ENCODE data around the gene LIPG.

The LIPG gene

GRCh38 chr18:49591775-49592174 is 29.9 kb downstream of the LIPG start:
- H3K36me3 ChIP-seq (ENCODE audit: insufficient read depth, low read length): peaks cover 25% of the 10 kb centered on the region; the same call in 1 of the 2 replicates
- H3K27ac ChIP-seq (ENCODE audit: low read depth, low read length): no peak overlapping the region
- no peaks in the 10 kb centered on the region for H3K27me3 ChIP-seq (ENCODE audit: insufficient read depth, low read length)
- no peak overlapping the region for H3K9ac ChIP-seq (ENCODE audit: low read depth, low read length)
- no peaks in the 10 kb centered on the region for H3K9me3 ChIP-seq (ENCODE audit: insufficient read depth, low read depth, low read length)
- H3K4me3 ChIP-seq (ENCODE audit: low read length): no peak overlapping the region
- peaks cover 2% of the 10 kb centered on the region; the same call in 1 of the 2 replicates for H3K4me1 ChIP-seq (ENCODE audit: insufficient read depth, low read length)
- 94% methylated on average over 4 of the region's 4 CpGs for WGBS

GRCh38 chr18:49596687-49597086 is 34.8 kb downstream of the LIPG start:
- H3K36me3 ChIP-seq (ENCODE audit: insufficient read depth, low read length): no peaks in the 10 kb centered on the region
- H3K4me3 ChIP-seq (ENCODE audit: low read length): no peak overlapping the region
- no peaks in the 10 kb centered on the region for H3K9me3 ChIP-seq (ENCODE audit: insufficient read depth, low read depth, low read length)
- H3K4me1 ChIP-seq (ENCODE audit: insufficient read depth, low read length): peaks cover 10% of the 10 kb centered on the region
- no peak overlapping the region for H3K27ac ChIP-seq (ENCODE audit: low read depth, low read length)
- 63% methylated on average over 3 of the region's 3 CpGs for WGBS
- H3K9ac ChIP-seq (ENCODE audit: low read depth, low read length): no peak overlapping the region
- H3K27me3 ChIP-seq (ENCODE audit: insufficient read depth, low read length): no peaks in the 10 kb centered on the region

DNA sequence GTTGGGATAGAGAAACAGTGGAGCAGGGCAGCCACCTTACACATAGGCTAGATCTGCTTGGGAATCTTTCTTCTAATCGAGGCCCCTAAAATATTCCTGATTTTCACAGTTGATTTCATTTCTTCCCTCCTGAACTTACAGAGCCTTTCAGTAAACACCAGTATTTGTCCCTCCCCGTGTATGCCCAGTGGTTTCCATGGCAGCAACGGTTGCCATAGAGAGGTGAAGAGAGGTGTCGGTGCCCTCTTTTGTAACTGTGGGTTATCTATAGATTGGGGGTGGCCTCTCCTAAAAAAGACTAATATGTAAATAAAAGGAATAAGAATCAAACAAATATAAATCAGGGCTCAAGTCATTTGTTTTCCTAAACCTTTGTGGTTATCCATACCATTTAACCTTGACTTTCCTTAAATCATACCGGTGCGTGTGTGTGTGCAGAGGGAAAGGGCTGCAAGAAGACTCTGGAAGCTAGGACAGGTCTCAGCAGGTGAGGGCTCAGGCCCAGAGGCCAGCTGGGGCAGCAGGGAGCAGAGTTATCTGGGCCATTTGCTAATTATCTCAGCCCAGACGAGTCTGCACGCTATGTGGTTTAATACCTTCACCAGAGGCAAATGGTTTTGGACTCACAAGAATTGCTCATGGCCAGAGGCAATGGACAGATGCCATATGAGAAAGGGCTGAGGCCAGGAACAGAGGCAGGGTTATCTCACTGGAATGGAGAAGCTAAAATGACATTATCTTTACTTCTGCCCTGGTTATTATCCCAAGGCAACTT is 35.5 kb downstream of the LIPG start:
- no peak overlapping the region for H3K9ac ChIP-seq (ENCODE audit: low read depth, low read length)
- H3K4me3 ChIP-seq (ENCODE audit: low read length): no peak overlapping the region
- WGBS: 86% methylated on average over 8 of the region's 8 CpGs
- H3K9me3 ChIP-seq (ENCODE audit: insufficient read depth, low read depth, low read length): no peaks in the 10 kb centered on the region
- no peaks in the 10 kb centered on the region for H3K36me3 ChIP-seq (ENCODE audit: insufficient read depth, low read length)
- H3K4me1 ChIP-seq (ENCODE audit: insufficient read depth, low read length): peaks cover 10% of the 10 kb centered on the region
- no peak overlapping the region for H3K27ac ChIP-seq (ENCODE audit: low read depth, low read length)
- H3K27me3 ChIP-seq (ENCODE audit: insufficient read depth, low read length): no peaks in the 10 kb centered on the region

DNA sequence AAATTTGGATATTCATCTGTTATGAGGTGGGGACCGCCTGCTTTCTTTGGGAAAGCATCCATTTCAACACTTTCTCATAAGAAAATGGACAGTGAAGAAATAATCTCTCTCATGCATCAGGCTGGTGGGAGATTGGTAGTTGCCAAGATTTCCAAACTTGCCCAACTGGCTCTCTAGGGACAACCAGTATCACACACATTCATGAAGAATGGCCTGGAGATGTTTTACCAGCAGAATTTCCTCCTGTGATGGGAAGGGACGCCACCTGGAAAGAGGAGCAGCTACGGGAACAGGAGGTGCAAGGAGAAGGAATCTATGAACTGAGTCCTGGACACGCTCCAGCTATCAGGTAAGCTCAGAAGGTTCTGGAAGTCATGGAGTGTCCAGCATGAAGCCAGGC is 39.4 kb downstream of the LIPG start:
- no peaks in the 10 kb centered on the region for H3K27me3 ChIP-seq (ENCODE audit: insufficient read depth, low read length)
- H3K9me3 ChIP-seq (ENCODE audit: insufficient read depth, low read depth, low read length): peaks cover 9% of the 10 kb centered on the region; the same call in 1 of the 2 replicates
- WGBS: 95% methylated on average over 3 of the region's 4 CpGs
- H3K4me3 ChIP-seq (ENCODE audit: low read length): no peak overlapping the region
- peaks cover 10% of the 10 kb centered on the region for H3K4me1 ChIP-seq (ENCODE audit: insufficient read depth, low read length)
- no peaks in the 10 kb centered on the region for H3K36me3 ChIP-seq (ENCODE audit: insufficient read depth, low read length)
- no peak overlapping the region for H3K27ac ChIP-seq (ENCODE audit: low read depth, low read length)
- no peak overlapping the region for H3K9ac ChIP-seq (ENCODE audit: low read depth, low read length)

- Histone ChIP-seq H3K27ac (ENCODE audit: low read depth, low read length) (no peak overlapping the region), H3K4me3 (ENCODE audit: low read length) (no peak overlapping the region), H3K9me3 (ENCODE audit: insufficient read depth, low read depth, low read length) (peaks cover 9% of the 10 kb centered on the region; the same call in 1 of the 2 replicates), H3K27me3 (ENCODE audit: insufficient read depth, low read length) (no peaks in the 10 kb centered on the region), H3K4me1 (ENCODE audit: insufficient read depth, low read length) (peaks cover 21% of the 10 kb centered on the region), H3K36me3 (ENCODE audit: insufficient read depth, low read length) (no peaks in the 10 kb centered on the region), H3K9ac (ENCODE audit: low read depth, low read length) (no peak overlapping the region)
- WGBS: 90% methylated on average over 4 of the region's 4 CpGs
Measured at GRCh38 chr18:49608366-49609255, 46.8 kb downstream of the LIPG start.

- peaks cover 9% of the 10 kb centered on the region; the same call in 1 of the 2 replicates for H3K9me3 ChIP-seq (ENCODE audit: insufficient read depth, low read depth, low read length)
- WGBS: 90% methylated on average over 3 of the region's 3 CpGs
- H3K27me3 ChIP-seq (ENCODE audit: insufficient read depth, low read length): no peaks in the 10 kb centered on the region
- H3K4me3 ChIP-seq (ENCODE audit: low read length): no peak overlapping the region
- peaks cover 27% of the 10 kb centered on the region for H3K4me1 ChIP-seq (ENCODE audit: insufficient read depth, low read length)
- H3K9ac ChIP-seq (ENCODE audit: low read depth, low read length): no peak overlapping the region
- H3K36me3 ChIP-seq (ENCODE audit: insufficient read depth, low read length): no peaks in the 10 kb centered on the region
- no peak overlapping the region for H3K27ac ChIP-seq (ENCODE audit: low read depth, low read length)
Measured at GRCh38 chr18:49609256-49610021, 47.6 kb downstream of the LIPG start.

- Histone ChIP-seq H3K27ac (ENCODE audit: low read depth, low read length) (no peak overlapping the region), H3K4me1 (ENCODE audit: insufficient read depth, low read length) (peaks cover 27% of the 10 kb centered on the region), H3K27me3 (ENCODE audit: insufficient read depth, low read length) (no peaks in the 10 kb centered on the region), H3K36me3 (ENCODE audit: insufficient read depth, low read length) (no peaks in the 10 kb centered on the region), H3K4me3 (ENCODE audit: low read length) (no peak overlapping the region), H3K9ac (ENCODE audit: low read depth, low read length) (no peak overlapping the region), H3K9me3 (ENCODE audit: insufficient read depth, low read depth, low read length) (peaks cover 8% of the 10 kb centered on the region; the same call in 1 of the 2 replicates)
- WGBS: 93% methylated on average over 3 of the region's 3 CpGs
Measured at GRCh38 chr18:49610022-49610445, 48.2 kb downstream of the LIPG start.

- no peak overlapping the region for H3K9ac ChIP-seq (ENCODE audit: low read depth, low read length)
- no peak overlapping the region for H3K4me3 ChIP-seq (ENCODE audit: low read length)
- no peaks in the 10 kb centered on the region for H3K36me3 ChIP-seq (ENCODE audit: insufficient read depth, low read length)
- no peaks in the 10 kb centered on the region for H3K27me3 ChIP-seq (ENCODE audit: insufficient read depth, low read length)
- H3K4me1 ChIP-seq (ENCODE audit: insufficient read depth, low read length): peaks cover 27% of the 10 kb centered on the region
- no peak overlapping the region for H3K27ac ChIP-seq (ENCODE audit: low read depth, low read length)
- WGBS: 90% methylated on average over 3 of the region's 3 CpGs
- no peaks in the 10 kb centered on the region for H3K9me3 ChIP-seq (ENCODE audit: insufficient read depth, low read depth, low read length)
Measured at GRCh38 chr18:49611316-49611715, 49.5 kb downstream of the LIPG start.

DNA sequence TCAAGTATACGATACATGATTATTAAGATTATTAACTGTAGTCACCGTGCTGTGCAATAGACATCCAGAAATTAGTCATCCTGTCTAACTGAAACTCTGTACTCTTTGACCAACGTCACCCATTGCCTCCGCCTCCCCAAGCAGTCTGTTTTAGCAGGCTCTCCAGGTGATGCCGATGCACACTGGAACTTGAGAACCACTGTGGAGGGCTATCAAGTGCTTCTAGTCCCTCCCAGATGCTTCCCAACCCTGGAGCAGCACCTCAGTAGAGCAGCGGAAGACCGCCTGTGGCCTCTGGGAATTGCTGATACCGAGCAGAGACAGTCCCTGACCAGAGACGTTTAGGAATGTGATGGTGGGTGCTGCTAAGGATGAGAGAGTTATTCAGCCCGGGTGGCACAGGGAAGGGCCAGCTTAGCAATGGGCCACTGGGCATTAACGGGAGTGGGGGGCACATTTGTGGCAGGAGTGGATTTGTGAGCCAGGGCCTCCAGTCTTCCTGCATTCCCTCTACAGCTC is 50.7 kb downstream of the LIPG start:
- peak overlapping the region; percentile 12; the same call in 1 of the 2 replicates for H3K9ac ChIP-seq (ENCODE audit: low read depth, low read length)
- H3K4me3 ChIP-seq (ENCODE audit: low read length): 0 out of 2 replicates have a peak overlapping the region, but pooled peaks have one; percentile 8
- WGBS: 38% methylated on average over 11 of the region's 11 CpGs
- H3K36me3 ChIP-seq (ENCODE audit: insufficient read depth, low read length): no peaks in the 10 kb centered on the region
- H3K4me1 ChIP-seq (ENCODE audit: insufficient read depth, low read length): peaks cover 27% of the 10 kb centered on the region
- no peaks in the 10 kb centered on the region for H3K9me3 ChIP-seq (ENCODE audit: insufficient read depth, low read depth, low read length)
- peak overlapping the region; percentile 85; the same call in 1 of the 2 replicates for H3K27ac ChIP-seq (ENCODE audit: low read depth, low read length)
- no peaks in the 10 kb centered on the region for H3K27me3 ChIP-seq (ENCODE audit: insufficient read depth, low read length)

DNA sequence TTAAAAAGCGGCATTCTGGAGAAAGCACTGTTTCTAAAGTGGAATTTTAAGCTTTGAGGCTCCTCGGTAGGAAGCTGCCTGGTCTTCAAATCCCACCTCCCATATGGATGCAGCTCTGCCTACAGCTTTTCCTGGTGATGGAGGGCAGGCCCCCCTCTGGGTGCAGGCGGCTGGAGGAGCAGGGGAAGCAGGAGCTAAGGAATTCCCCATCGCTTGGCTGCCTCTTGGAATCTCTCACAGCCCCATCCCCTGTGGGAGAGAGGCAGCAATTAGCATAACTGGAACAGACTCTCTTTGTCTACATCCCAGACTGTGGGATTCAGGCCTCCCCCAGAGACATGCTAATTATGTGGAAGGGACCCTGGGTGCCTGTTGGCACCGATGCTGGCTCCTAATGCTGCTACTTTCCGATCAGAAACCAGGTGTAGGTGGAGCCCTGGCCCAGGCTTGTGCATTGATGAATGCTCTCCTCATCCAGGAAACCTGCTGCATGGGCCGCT is 51.3 kb downstream of the LIPG start:
- no peaks in the 10 kb centered on the region for H3K27me3 ChIP-seq (ENCODE audit: insufficient read depth, low read length)
- no peaks in the 10 kb centered on the region for H3K9me3 ChIP-seq (ENCODE audit: insufficient read depth, low read depth, low read length)
- H3K36me3 ChIP-seq (ENCODE audit: insufficient read depth, low read length): no peaks in the 10 kb centered on the region
- H3K9ac ChIP-seq (ENCODE audit: low read depth, low read length): peak overlapping the region; percentile 45; the same call in 1 of the 2 replicates
- H3K4me3 ChIP-seq (ENCODE audit: low read length): peak overlapping the region; percentile 37
- H3K27ac ChIP-seq (ENCODE audit: low read depth, low read length): peak overlapping the region; percentile 85
- H3K4me1 ChIP-seq (ENCODE audit: insufficient read depth, low read length): peaks cover 27% of the 10 kb centered on the region
- 4% methylated on average over 7 of the region's 7 CpGs for WGBS
